HepG2 (cell line): Measurements from ENCODE around the gene PREX1.

Experiments used
- CC2D1A ChIP-seq: sonication (generic); formaldehyde crosslinking; IDR thresholded peaks from 2 replicates; pipeline ENCODE4 v1.8.1; 2023; ENCODE audit warnings: mild to moderate bottlenecking, missing genetic modification reagents
- MAFK ChIP-seq, 2 experiments: IDR thresholded peaks in 1 of 2; conservative IDR thresholded peaks in 1 of 2; 2 replicates each; pipeline ENCODE4 v1.6.1; 2011; ENCODE audit warnings: improper control_type of control experiment in 2 of 2, low read length in 2 of 2
- POLR2AphosphoS5 ChIP-seq: IDR thresholded peaks from 2 replicates; pipeline ENCODE4 v1.6.1; 2012; ENCODE audit warnings: low read depth, low read length
- PRDM4 ChIP-seq: sonication (generic); formaldehyde crosslinking; IDR thresholded peaks from 2 replicates; pipeline ENCODE4 v1.9.0; 2021; ENCODE audit warnings: missing genetic modification reagents, borderline replicate concordance
- RERE ChIP-seq: IDR thresholded peaks from 2 replicates; pipeline ENCODE4 v1.6.1; 2016; ENCODE audit warnings: low read depth, missing genetic modification reagents, missing compliant biosample characterization
- SNRNP70 ChIP-seq: fragments of 200-400 bp; formaldehyde crosslinking; IDR thresholded peaks from 2 replicates; pipeline ENCODE4 v1.6.1; 2017; ENCODE audit warnings: mild to moderate bottlenecking, low read depth, low read length, moderate library complexity
- ZNF317 ChIP-seq: sonication (generic); formaldehyde crosslinking; IDR thresholded peaks from 2 replicates; pipeline ENCODE4 v1.5.0; 2020; ENCODE audit warnings: mild to moderate bottlenecking, missing genetic modification reagents
- ZNF670 ChIP-seq: sonication (generic); formaldehyde crosslinking; IDR thresholded peaks from 2 replicates; pipeline ENCODE4 v1.8.0; 2022; ENCODE audit warnings: mild to moderate bottlenecking, missing genetic modification reagents, borderline replicate concordance

- no peak for TF ChIP-seq MAFK (conservative IDR thresholded peaks at IDR 0.05 in 1 of 2, IDR thresholded peaks at IDR 0.05 in 1 of 2; ENCODE audit: low read length in 2 of 2)
- TF ChIP-seq SNRNP70: no peak
- TF ChIP-seq ZNF317 (CRISPR knock-in tag): no peak
- no peak for TF ChIP-seq POLR2AphosphoS5
- TF ChIP-seq RERE: no peak
- TF ChIP-seq CC2D1A: no peak
- no peak for TF ChIP-seq ZNF670 (CRISPR knock-in tag)
- no peak for TF ChIP-seq PRDM4
These were observed 75.9 kb downstream of the PREX1 start for GRCh38 chr20:48751871-48752270.
